Heart left ventricle (tissue), 13 donors: ENCODE data around the gene CEP128.

Source experiments
- CTCF ChIP-seq, 12 donors: fragments of 200-600 bp; sonication (generic) in 4 of 12; IDR thresholded peaks; one replicate each; pipeline versions ENCODE4 v1.5.0 to v1.8.0; 2018 to 2022; ENCODE audit warnings: antibody characterized with exemption in 12 of 12, mild to moderate bottlenecking in 5 of 12
- POLR2A ChIP-seq, 2 donors: fragments of 450-650 bp; IDR thresholded peaks; one replicate each; pipeline ENCODE4 v1.6.1; 2017; ENCODE audit warnings: antibody characterized with exemption in 2 of 2, mild to moderate bottlenecking in 2 of 2, moderate library complexity in 2 of 2
- donor health status: ischemic (EF 13 %, LVEDD 7.1; RV severe dilation, severe dysfunction).
- donor health status: DM: no; HTN: yes; CAD: no.
- donor health status: DM: no; HTN: no; CAD: no.
- donor health status: ischemic (EF 25% LVEDD 6.9; RV normal size, moderate dysfunction).
- donor health status: ischemic (EF 25% LVEDD 5.7; RV mildly dilated, moderate dysfunction).
- donor health status: ischemic (EF 35%, LVEDD 5.7; RV mildly dilated, moderate dysfunction).
- donor health status: nonischemic (EF 11% LVEDD 7.7; RV severe dilation, severe dysfunction).
- donor health status: DM: yes; HTN: yes; CAD: no.
- donor health status: PGD.
- donor health status: ischemic (EF 29% LVEDD 5.4; RV normal size, mild dysfunction).
- donor health status: nonischemic (EF 23%, LVEDD 6.1; RV moderate dilation, normal function).

- no peak for TF ChIP-seq CTCF (IDR thresholded peaks at IDR 0.05)
- no peak for TF ChIP-seq POLR2A (IDR thresholded peaks at IDR 0.05)
Observed at GRCh38 chr14:80465546-80466220, 475.9 kb downstream of the CEP128 start.
